ENCODE results near the gene COX5B. TPM values are rescaled to one million over a fixed set of nuclear protein-coding genes. Genes with fewer than 3 reads are reported as not detected.
"Not testable (repeated sequence)": the region's sequence is repeated elsewhere in the genome, so short reads cannot be mapped to it uniquely, and the experiment has no call there.

Gene COX5B, protein sequence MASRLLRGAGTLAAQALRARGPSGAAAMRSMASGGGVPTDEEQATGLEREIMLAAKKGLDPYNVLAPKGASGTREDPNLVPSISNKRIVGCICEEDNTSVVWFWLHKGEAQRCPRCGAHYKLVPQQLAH
- total RNA-seq = 100 to 1,000 TPM; 209 to 210 TPM

- ChIA-PET CTCF (interaction anchor here (0.7 to 2.7 kb wide), 10 partner anchors 10 to 102 kb away, joined by 3 to 28 read pairs (median 7); partner anchors contain the start of genes ACTR1B, ANKRD36B and ZAP70), POLR2A (interaction anchor here (0.6 to 10.0 kb wide), 7 partner anchors 9 to 1437 kb away, joined by 3 to 148 read pairs (median 5); partner anchors contain the start of genes ACTR1B, STARD7 and ZAP70)
Observed at GRCh38 chr2:97645695-97646629, at the start of gene COX5B. TSS of gene COX5B (plus strand) at chr2:97646062. CDS start at chr2:97646087, 25 bp downstream.

DNA sequence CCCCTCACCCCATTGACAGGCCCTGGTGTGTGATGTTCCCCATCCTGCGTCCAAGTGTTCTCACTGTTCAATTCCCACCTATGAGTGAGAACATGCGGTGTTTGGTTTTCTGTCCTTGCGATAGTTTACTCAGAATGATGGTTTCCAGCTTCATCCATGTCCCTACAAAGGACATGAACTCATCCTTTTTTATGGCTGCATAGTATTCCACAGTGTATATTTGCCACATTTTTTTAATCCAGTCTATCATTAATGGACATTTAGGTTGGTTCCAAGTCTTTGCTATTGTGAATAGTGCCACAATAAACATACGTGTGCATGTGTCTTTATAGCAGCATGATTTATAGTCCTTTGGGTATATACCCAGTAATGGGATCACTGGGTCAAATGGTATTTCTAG lies 49.7 kb upstream of the COX5B start:
- POLR2A ChIA-PET, CTCF ChIA-PET: not testable (repeated sequence)

DNA sequence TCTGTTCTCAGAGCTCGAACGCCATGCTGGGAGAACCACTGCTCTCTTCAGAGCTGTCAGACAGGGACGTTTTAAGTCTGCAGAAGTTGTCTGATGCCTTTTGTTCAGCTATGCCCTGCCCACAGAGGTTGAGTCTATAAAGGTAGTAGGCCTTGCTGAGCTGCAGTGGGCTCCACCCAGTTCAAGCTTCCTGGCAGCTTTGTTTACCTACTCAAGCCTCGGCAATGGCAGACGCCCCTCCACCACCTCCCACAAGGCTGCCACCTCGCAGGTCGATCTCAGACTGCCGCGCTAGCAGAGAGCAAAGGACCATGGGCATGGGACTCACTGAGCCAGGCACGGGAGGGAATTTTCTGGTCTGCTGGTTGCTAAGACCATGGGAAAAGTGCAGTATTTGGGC lies 44.3 kb upstream of the COX5B start:
- CTCF ChIA-PET, POLR2A ChIA-PET: not testable (repeated sequence)

DNA sequence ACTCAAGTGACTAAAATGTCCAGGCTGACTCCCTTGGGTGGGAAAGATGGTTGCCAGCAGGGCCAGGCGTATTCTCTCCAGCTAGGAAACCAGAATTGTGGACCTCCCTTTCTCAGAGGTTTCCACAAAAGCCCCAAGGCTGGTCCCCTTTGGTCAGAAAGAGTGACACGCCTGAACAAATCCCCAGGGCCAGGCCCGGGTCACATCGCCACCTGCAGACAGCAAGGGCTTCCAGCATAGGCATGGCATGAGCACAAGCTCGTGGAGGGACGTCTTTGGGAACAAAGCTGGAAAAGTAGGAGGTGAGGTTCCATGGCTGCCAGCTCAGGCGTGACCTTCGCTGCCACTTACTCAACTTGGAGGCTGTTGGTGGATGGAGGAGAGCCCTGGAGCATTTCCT lies 40.8 kb upstream of the COX5B start:
- POLR2A ChIA-PET, CTCF ChIA-PET: not testable (repeated sequence)

GRCh38 chr2:97605524-97606339 lies 40.1 kb upstream of the COX5B start:
- CTCF ChIA-PET, POLR2A ChIA-PET: not testable (repeated sequence)

- POLR2A ChIA-PET, CTCF ChIA-PET: not testable (repeated sequence)
Observed at GRCh38 chr2:97608745-97609144, 37.1 kb upstream of the COX5B start.

GRCh38 chr2:97611895-97612294 lies 34.0 kb upstream of the COX5B start:
- CTCF ChIA-PET, POLR2A ChIA-PET: not testable (repeated sequence)

DNA sequence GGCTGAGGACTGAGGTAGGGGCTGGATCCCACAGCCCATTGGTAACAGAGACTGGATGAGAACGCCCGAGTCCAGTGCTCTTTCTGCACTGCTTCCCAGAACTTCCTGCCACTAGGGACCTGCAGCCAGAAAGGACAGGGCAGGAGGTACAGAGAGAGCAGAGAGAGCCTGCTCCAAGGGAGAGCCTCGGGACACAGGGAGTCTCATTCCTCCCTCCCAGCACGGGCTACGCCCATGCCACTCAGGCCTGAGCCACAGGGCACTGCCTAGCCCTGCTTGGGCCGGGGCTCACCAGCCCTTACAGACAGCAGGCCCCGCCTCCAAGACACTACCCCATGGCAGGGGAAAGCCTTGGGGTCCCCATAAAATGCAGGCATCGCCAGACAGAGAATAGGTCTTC lies 30.1 kb upstream of the COX5B start:
- POLR2A ChIA-PET, CTCF ChIA-PET: not testable (repeated sequence)

- POLR2A ChIA-PET = no interaction called here
- CTCF ChIA-PET = no interaction called here
Observed at GRCh38 chr2:97617911-97618310, 28.0 kb upstream of the COX5B start.

DNA sequence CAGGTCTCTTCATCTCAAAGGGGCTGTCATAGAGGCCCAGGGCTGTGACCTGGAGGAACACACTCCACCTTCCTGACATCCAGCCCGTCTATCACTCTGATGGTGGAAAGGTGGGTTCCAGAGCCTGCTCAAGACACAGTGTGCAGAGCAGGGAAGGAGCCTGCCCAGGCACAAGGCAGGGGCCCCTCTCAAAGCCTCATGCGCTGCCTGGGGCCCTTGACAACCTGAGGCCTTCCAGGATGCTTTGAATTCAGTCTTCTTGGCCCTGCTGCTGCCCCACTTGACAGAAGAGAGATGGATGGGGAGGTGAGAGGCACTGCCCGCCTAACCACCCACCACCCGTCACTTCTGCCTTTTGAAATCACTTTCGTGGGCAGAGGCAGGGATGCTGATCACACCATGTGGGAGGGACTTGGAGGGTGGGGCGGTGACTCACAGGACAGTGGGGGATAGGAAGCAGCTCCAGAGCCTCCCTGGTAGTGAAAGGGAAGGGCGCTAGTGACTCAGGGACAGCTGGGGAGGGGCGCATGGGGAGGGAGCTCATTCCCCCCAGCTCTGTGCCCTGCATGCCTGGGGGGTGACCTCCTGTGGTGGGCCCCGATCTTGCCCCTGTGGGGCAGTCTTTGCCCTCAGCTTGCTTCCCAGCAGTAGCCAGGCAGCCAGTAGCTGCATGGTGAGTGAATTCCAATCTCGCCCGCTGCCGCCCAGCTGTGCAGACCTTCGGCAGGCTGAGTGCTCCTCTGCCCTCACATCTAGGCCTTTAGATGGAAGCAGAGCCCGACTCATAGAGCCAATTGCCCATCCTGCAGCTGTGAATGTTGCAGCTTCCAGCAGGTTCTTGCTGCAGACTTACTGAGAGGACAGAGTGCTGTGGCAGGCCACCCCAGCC lies 26.7 kb upstream of the COX5B start:
- CTCF ChIA-PET, POLR2A ChIA-PET: not testable (repeated sequence)

- CTCF ChIA-PET, POLR2A ChIA-PET: not testable (repeated sequence)
Observed at GRCh38 chr2:97620492-97620891, 25.4 kb upstream of the COX5B start.

- POLR2A ChIA-PET, CTCF ChIA-PET: not testable (repeated sequence)
Observed at GRCh38 chr2:97622976-97623375, 22.9 kb upstream of the COX5B start.

DNA sequence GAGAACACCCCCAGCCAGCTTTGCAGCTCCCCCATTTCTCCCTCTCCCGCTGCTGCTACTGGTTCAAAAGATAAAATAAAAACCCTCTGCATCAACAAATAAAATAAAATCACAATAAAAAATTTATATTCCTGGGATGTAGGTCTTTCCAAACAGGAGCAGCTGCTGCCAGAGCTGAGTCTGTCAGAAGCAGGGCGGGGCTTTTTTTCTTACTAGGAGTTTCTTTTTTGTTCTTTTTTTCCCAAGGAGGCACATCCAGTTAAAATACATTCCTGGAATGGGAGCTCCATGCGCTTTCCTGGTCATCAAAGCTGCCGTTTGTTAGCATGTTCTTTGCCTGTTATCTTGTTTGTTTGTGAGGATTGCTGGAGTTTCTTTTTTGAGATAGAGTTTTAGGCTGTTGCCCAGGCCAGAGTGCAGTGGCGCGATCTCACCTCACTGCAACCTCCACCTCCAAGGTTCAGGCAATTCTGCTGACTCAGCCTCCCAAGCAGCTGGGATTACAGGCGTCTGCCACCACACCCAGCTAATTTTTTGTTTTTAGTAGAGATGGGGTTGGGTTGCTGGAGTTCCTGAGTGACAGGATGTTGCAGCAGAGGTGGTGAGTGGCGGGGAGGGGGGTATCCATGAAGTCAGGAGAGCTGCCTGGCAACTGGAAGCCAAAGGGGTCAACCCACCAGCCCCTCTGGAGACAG lies 20.4 kb upstream of the COX5B start:
- POLR2A ChIA-PET, CTCF ChIA-PET: not testable (repeated sequence)

DNA sequence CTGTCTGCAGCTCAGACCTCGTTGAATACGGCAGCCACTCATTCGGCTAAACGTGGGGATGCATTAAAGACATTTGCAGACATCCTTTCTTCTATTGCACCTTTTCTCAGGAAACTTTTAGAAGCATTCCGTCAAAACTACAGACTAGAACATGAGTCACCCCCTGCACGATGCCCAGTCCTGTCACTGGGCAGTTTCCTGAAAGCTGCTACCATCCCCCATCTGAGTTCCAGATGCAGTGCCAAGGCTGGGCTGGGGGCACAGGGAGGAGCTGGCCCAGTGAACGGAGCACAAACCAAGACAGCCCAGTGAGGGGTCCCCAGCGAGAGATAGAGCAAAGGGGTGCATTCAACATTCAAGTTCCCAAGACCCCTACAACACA lies 19.8 kb upstream of the COX5B start:
- CTCF ChIA-PET = not testable (repeated sequence)

GRCh38 chr2:97644023-97644717 lies 1.7 kb upstream of the COX5B start:
- ChIA-PET CTCF (interaction anchor here (0.9 to 2.5 kb wide), 2 partner anchors 54 to 56 kb away, joined by 3 to 14 read pairs; no protein-coding TSS in a partner anchor), POLR2A (no interaction called here)

More for the DNA sequence above, 19.8 kb upstream of the COX5B start:
- POLR2A ChIA-PET = not testable (repeated sequence)

- ChIA-PET POLR2A (interaction anchor here (0.6 to 10.0 kb wide), 7 partner anchors 10 to 1437 kb away, joined by 3 to 148 read pairs (median 5); partner anchors contain the start of genes ACTR1B, STARD7 and ZAP70), CTCF (interaction anchor here (0.7 to 2.7 kb wide), 7 partner anchors 11 to 69 kb away, joined by 4 to 28 read pairs (median 11); partner anchors contain the start of genes ACTR1B and ANKRD36B)
Observed at GRCh38 chr2:97645112-97645694, 659 bp upstream of the COX5B start.

- ChIA-PET CTCF (interaction anchor here (1.3 to 2.7 kb wide), 7 partner anchors 11 to 101 kb away, joined by 3 to 28 read pairs (median 11); partner anchors contain the start of genes ACTR1B and ZAP70), POLR2A (interaction anchor here (1.6 to 10.0 kb wide), 2 partner anchors 15 to 41 kb away, joined by 6 to 148 read pairs; partner anchors contain the start of gene ACTR1B)
Observed at GRCh38 chr2:97646977-97647376, 1.1 kb downstream of the COX5B start.
